OCI-LY1 (cell line): Measurements from ENCODE around the gene ITGB7.

Source experiments
- H2AFZ ChIP-seq: fragments of 200-600 bp; sonication (generic), shearing (Covaris generic); 2 replicates; pipeline ENCODE4 v1.6.0; 2014; ENCODE audit warnings: antibody characterized with exemption, mild to moderate bottlenecking, low read length
- H3F3A ChIP-seq: fragments of 200-600 bp; sonication (generic), shearing (Covaris generic); 2 replicates; pipeline ENCODE4 v1.6.0; 2014; ENCODE audit warnings: mild to moderate bottlenecking, antibody characterized with exemption, low read length, moderate library complexity; ENCODE audit not compliant: insufficient read depth
- H3K27ac ChIP-seq: fragments of 200-600 bp; sonication (generic); 2 replicates; pipeline ENCODE4 v1.5.1; 2014; ENCODE audit warnings: low read length, mixed run types, mild to moderate bottlenecking, low read depth; ENCODE audit not compliant: poor library complexity, severe bottlenecking
- H3K27me3 ChIP-seq: fragments of 200-600 bp; sonication (generic); 2 replicates; pipeline ENCODE4 v1.6.0; 2014; ENCODE audit warnings: antibody characterized with exemption, mild to moderate bottlenecking, low read length, moderate library complexity; ENCODE audit not compliant: insufficient read depth
- H3K36me3 ChIP-seq: fragments of 200-600 bp; sonication (generic); 2 replicates; pipeline ENCODE4 v1.6.1; 2014; ENCODE audit warnings: mild to moderate bottlenecking, antibody characterized with exemption, low read length, moderate library complexity, mixed read lengths; ENCODE audit not compliant: insufficient read depth
- H3K4me1 ChIP-seq: fragments of 200-600 bp; sonication (generic); 2 replicates; pipeline ENCODE4 v1.5.1; 2014; ENCODE audit warnings: mild to moderate bottlenecking, low read length, moderate library complexity; ENCODE audit not compliant: insufficient read depth, severe bottlenecking
- H3K4me2 ChIP-seq: fragments of 200-600 bp; sonication (generic), shearing (Covaris generic); 2 replicates; pipeline ENCODE4 v1.6.1; 2014; ENCODE audit warnings: low read length
- H3K4me3 ChIP-seq: fragments of 200-600 bp; sonication (generic); 2 replicates; pipeline ENCODE4 v1.5.1; 2014; ENCODE audit warnings: low read length, low read depth, mild to moderate bottlenecking, mixed read lengths; ENCODE audit not compliant: poor library complexity, severe bottlenecking
- H3K79me2 ChIP-seq: fragments of 200-600 bp; shearing (Covaris generic); 2 replicates; pipeline ENCODE4 v1.6.1; 2016; ENCODE audit warnings: mixed run types, low read length, mixed read lengths; ENCODE audit not compliant: insufficient read depth
- H3K9ac ChIP-seq: fragments of 200-600 bp; sonication (generic), shearing (Covaris generic); 2 replicates; pipeline ENCODE4 v1.6.1; 2014; ENCODE audit warnings: mild to moderate bottlenecking, low read length, mixed read lengths
- H3K9me2 ChIP-seq: fragments of 200-600 bp; sonication (generic), shearing (Covaris generic); 2 replicates; pipeline ENCODE4 v1.6.1; 2014; ENCODE audit warnings: low read depth, mild to moderate bottlenecking, low read length, mixed read lengths
- H3K9me3 ChIP-seq: fragments of 200-600 bp; shearing (Covaris generic); 2 replicates; pipeline ENCODE4 v1.6.1; 2014; ENCODE audit warnings: low read length, mixed read lengths
- H4K20me1 ChIP-seq: fragments of 200-600 bp; sonication (generic), shearing (Covaris generic); 2 replicates; pipeline ENCODE4 v1.6.0; 2016; ENCODE audit warnings: mild to moderate bottlenecking, low read length; ENCODE audit not compliant: insufficient read depth
- EZH2 ChIP-seq: fragments of 200-600 bp; sonication (generic), shearing (Covaris generic); IDR thresholded peaks from 2 replicates; pipeline ENCODE4 v1.8.0; 2017; ENCODE audit warnings: borderline replicate concordance, mixed run types, mild to moderate bottlenecking, antibody characterized with exemption, low read length, moderate library complexity, mixed read lengths
- TF ChIP-seq, protein P1 (sequence below): fragments of 200-600 bp; sonication (generic), shearing (Covaris generic); IDR thresholded peaks from 2 replicates; pipeline ENCODE4 v1.5.1; 2017; ENCODE audit warnings: mild to moderate bottlenecking, antibody characterized with exemption, low read length, moderate library complexity, mixed read lengths

Gene ITGB7

DNA sequence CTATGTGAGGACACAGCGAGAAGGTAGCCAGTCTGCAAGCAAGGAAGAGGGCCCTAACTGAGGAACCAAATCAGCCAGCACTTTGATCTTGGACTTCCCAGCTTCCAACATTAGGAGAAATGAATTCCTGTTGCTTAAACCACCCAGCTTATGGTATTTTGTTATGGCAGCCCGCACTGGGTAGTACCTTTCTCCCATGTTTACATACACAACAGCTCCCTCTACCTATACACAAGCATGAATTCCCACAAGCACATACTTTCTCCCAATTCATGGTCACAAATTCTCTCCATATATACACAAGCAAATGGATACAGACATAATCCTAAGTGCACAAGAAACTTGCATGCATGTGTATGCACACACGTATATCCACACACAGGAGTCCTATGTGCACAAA is 7.4 kb downstream of the ITGB7 start:
- Histone ChIP-seq H3K27me3 (no peaks in the 10 kb centered on the region), H3K9me3 (no peaks in the 10 kb centered on the region), H3K9ac (no peak overlapping the region; the same call in 1 of the 2 replicates), H3K27ac (peak overlapping the region; percentile 87), H3K4me1 (peaks cover 67% of the 10 kb centered on the region), H3K36me3 (no peaks in the 10 kb centered on the region), H4K20me1 (no peaks in the 10 kb centered on the region), H3K4me2 (peak overlapping the region; percentile 48; the same call in 1 of the 2 replicates), H3K4me3 (no peak overlapping the region), H3K79me2 (no peaks in the 10 kb centered on the region), H2AFZ (no peak overlapping the region), H3K9me2 (no peaks in the 10 kb centered on the region), H3F3A (no peaks in the 10 kb centered on the region; the same call in 1 of the 2 replicates)
- TF ChIP-seq, protein P1, sequence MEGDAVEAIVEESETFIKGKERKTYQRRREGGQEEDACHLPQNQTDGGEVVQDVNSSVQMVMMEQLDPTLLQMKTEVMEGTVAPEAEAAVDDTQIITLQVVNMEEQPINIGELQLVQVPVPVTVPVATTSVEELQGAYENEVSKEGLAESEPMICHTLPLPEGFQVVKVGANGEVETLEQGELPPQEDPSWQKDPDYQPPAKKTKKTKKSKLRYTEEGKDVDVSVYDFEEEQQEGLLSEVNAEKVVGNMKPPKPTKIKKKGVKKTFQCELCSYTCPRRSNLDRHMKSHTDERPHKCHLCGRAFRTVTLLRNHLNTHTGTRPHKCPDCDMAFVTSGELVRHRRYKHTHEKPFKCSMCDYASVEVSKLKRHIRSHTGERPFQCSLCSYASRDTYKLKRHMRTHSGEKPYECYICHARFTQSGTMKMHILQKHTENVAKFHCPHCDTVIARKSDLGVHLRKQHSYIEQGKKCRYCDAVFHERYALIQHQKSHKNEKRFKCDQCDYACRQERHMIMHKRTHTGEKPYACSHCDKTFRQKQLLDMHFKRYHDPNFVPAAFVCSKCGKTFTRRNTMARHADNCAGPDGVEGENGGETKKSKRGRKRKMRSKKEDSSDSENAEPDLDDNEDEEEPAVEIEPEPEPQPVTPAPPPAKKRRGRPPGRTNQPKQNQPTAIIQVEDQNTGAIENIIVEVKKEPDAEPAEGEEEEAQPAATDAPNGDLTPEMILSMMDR = no peak
- no peak for TF ChIP-seq EZH2

DNA sequence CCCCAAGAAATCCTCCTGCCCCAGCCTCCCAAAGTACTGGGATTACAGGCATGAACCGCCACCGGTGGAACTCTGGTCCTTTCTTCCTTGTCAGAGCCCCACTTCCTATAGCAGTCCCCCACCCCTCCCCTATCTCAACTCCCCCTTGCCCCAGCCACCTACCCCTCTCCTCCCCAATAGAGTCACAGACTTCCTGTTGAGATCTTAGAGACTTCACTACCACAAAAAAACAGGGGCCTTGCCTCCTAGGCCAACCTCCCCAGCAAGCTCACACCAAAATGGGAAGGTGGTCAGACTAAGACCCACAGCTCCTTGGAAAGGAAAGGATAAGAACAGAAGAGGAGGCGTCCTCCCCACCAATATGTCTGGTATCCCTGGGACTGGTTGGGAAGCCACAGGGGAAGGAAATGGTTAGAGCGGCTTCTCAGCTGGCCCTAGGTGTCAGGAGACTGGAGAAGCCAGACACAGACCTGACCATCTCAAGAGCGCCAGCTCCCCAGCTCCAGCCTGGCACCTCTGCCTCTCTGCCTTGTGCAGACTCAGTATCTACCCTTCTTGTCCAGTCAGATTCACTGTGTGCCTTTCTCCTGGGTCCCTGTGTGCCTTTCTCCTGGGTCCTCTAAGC is 8.5 kb downstream of the ITGB7 start:
- no peaks in the 10 kb centered on the region for H3K9me2 ChIP-seq
- no peak overlapping the region for H3K4me3 ChIP-seq
- H3K79me2 ChIP-seq = no peaks in the 10 kb centered on the region
- peaks cover 64% of the 10 kb centered on the region for H3K4me1 ChIP-seq
- no peaks in the 10 kb centered on the region for H3K27me3 ChIP-seq
- peak overlapping the region; percentile 71 for H3K27ac ChIP-seq
- no peaks in the 10 kb centered on the region for H3K36me3 ChIP-seq
- no peaks in the 10 kb centered on the region for H3K9me3 ChIP-seq
- H3K4me2 ChIP-seq = peak overlapping the region; percentile 82; the same call in 1 of the 2 replicates
- H2AFZ ChIP-seq = no peak overlapping the region
- no peaks in the 10 kb centered on the region for H4K20me1 ChIP-seq
- no peaks in the 10 kb centered on the region; the same call in 1 of the 2 replicates for H3F3A ChIP-seq
- TF ChIP-seq, protein P1 = no peak
- no peak for TF ChIP-seq EZH2
- H3K9ac ChIP-seq = no peak overlapping the region; the same call in 1 of the 2 replicates

- Histone ChIP-seq H3K79me2 (no peaks in the 10 kb centered on the region), H3K4me1 (peaks cover 63% of the 10 kb centered on the region)
Measured at GRCh38 chr12:53197011-53197640, 9.9 kb downstream of the ITGB7 start.

More at GRCh38 chr12:53197011-53197640, 9.9 kb downstream of the ITGB7 start:
- no peaks in the 10 kb centered on the region for H4K20me1 ChIP-seq
- H3K4me3 ChIP-seq = peak overlapping the region; percentile 63
- peaks cover 6% of the 10 kb centered on the region; the same call in 1 of the 2 replicates for H3K36me3 ChIP-seq
- no peaks in the 10 kb centered on the region; the same call in 1 of the 2 replicates for H3F3A ChIP-seq
- peak overlapping the region; percentile 76 for H3K27ac ChIP-seq
- peak overlapping the region; percentile 75 for H3K9ac ChIP-seq
- H3K27me3 ChIP-seq = no peaks in the 10 kb centered on the region
- no peaks in the 10 kb centered on the region for H3K9me2 ChIP-seq
- H2AFZ ChIP-seq = no peak overlapping the region
- peak overlapping the region; percentile 82 for H3K4me2 ChIP-seq
- no peaks in the 10 kb centered on the region for H3K9me3 ChIP-seq
- TF ChIP-seq, protein P1 = no peak
- TF ChIP-seq EZH2 = no peak
